WTC11 (cell line): ENCODE measurements around the gene SNAPC4. TPM values are rescaled to one million over a fixed set of nuclear protein-coding genes. Genes with fewer than 3 reads are reported as not detected.

Experiments used
- ATAC-seq: fragments of 200-7000 bp; cut with Tn5 transposase; 2 replicates; pipeline ENCODE4 v1.10.0; 2021; ENCODE audit warnings: mild to moderate bottlenecking, moderate library complexity
- CTCF ChIA-PET: fragments of 300-600 bp; sonication (Branson Sonifier 250); formaldehyde crosslinking; loops from one replicate; lab custom pipeline; 2021; ENCODE audit warnings: antibody characterized with exemption; lab: Charles Lee
- POLR2A ChIA-PET: fragments of 350-600 bp; sonication (Branson Sonifier 250); formaldehyde crosslinking; loops from one replicate; lab custom pipeline; 2021; ENCODE audit warnings: antibody characterized with exemption; lab: Charles Lee
- DNase-seq: peaks from one replicate; pipeline ENCODE4 v3.0.0; 2021; ENCODE audit warnings: low spot score
- H3K27ac Mint-ChIP-seq: 2 replicates; pipeline ENCODE4 v1.8.0; 2021; ENCODE audit warnings: mixed read lengths
- H3K27me3 Mint-ChIP-seq: 2 replicates; pipeline ENCODE4 v1.8.0; 2021; ENCODE audit warnings: low read depth, mild to moderate bottlenecking, moderate library complexity, mixed read lengths
- H3K36me3 Mint-ChIP-seq: 2 replicates; pipeline ENCODE4 v1.8.0; 2021; ENCODE audit warnings: mixed read lengths
- H3K4me1 Mint-ChIP-seq: 2 replicates; pipeline ENCODE4 v1.8.0; 2022; ENCODE audit warnings: mixed read lengths
- H3K4me3 Mint-ChIP-seq: 2 replicates; pipeline ENCODE4 v1.8.0; 2021; ENCODE audit warnings: mild to moderate bottlenecking, moderate library complexity, mixed read lengths
- H3K9me3 Mint-ChIP-seq: 2 replicates; pipeline ENCODE4 v1.8.0; 2021; ENCODE audit warnings: mixed read lengths
- AFF4 ChIP-seq: sonication (generic); formaldehyde crosslinking; IDR thresholded peaks from 2 replicates; pipeline ENCODE4 v1.8.1; 2023; ENCODE audit warnings: mild to moderate bottlenecking, missing genetic modification reagents, borderline replicate concordance
- ATF1 ChIP-seq: sonication (generic); formaldehyde crosslinking; IDR thresholded peaks from 2 replicates; pipeline ENCODE4 v1.8.1; 2023; ENCODE audit warnings: mild to moderate bottlenecking, moderate library complexity, missing genetic modification reagents
- ATF2 ChIP-seq: sonication (generic); formaldehyde crosslinking; IDR thresholded peaks from 2 replicates; pipeline ENCODE4 v1.8.1; 2022; ENCODE audit warnings: low read depth, missing genetic modification reagents, borderline replicate concordance
- CREM ChIP-seq: sonication (generic); formaldehyde crosslinking; IDR thresholded peaks from 2 replicates; pipeline ENCODE4 v1.8.1; 2022; ENCODE audit warnings: mild to moderate bottlenecking, missing genetic modification reagents, moderate library complexity
- E2F1 ChIP-seq: sonication (generic); formaldehyde crosslinking; IDR thresholded peaks from 2 replicates; pipeline ENCODE4 v1.8.0; 2022; ENCODE audit warnings: mild to moderate bottlenecking, missing genetic modification reagents
- ETV6 ChIP-seq: sonication (generic); formaldehyde crosslinking; IDR thresholded peaks from 2 replicates; pipeline ENCODE4 v1.8.1; 2022; ENCODE audit warnings: mild to moderate bottlenecking, missing genetic modification reagents
- GABPB1 ChIP-seq: sonication (generic); formaldehyde crosslinking; IDR thresholded peaks from 2 replicates; pipeline ENCODE4 v1.8.1; 2023; ENCODE audit warnings: mild to moderate bottlenecking, missing genetic modification reagents
- IRF1 ChIP-seq: sonication (generic); formaldehyde crosslinking; IDR thresholded peaks from 2 replicates; pipeline ENCODE4 v1.8.0; 2023; ENCODE audit warnings: missing genetic modification reagents
- JUN ChIP-seq: sonication (generic); formaldehyde crosslinking; IDR thresholded peaks from 2 replicates; pipeline ENCODE4 v1.8.0; 2023; ENCODE audit warnings: mild to moderate bottlenecking, missing genetic modification reagents
- NFATC4 ChIP-seq: fragments of 250-450 bp; sonication (Bioruptor Pico); IDR thresholded peaks from 2 replicates; pipeline ENCODE4 v1.9.0; 2021; ENCODE audit warnings: mild to moderate bottlenecking
- PRRX2 ChIP-seq: fragments of 250-450 bp; sonication (Bioruptor Pico); IDR thresholded peaks from 2 replicates; pipeline ENCODE4 v1.8.0; 2021; ENCODE audit warnings: mild to moderate bottlenecking
- RORB ChIP-seq: fragments of 250-450 bp; sonication (Bioruptor Pico); IDR thresholded peaks from 2 replicates; pipeline ENCODE4 v1.9.0; 2021; ENCODE audit warnings: mild to moderate bottlenecking
- USF1 ChIP-seq: sonication (generic); formaldehyde crosslinking; IDR thresholded peaks from 2 replicates; pipeline ENCODE4 v1.8.0; 2022; ENCODE audit warnings: mild to moderate bottlenecking, missing genetic modification reagents
- ZBTB21 ChIP-seq: sonication (generic); formaldehyde crosslinking; IDR thresholded peaks from 2 replicates; pipeline ENCODE4 v1.8.1; 2023; ENCODE audit warnings: mild to moderate bottlenecking, missing genetic modification reagents, borderline replicate concordance
- ZMAT4 ChIP-seq: fragments of 250-450 bp; sonication (Bioruptor Pico); IDR thresholded peaks from 2 replicates; pipeline ENCODE4 v1.9.0; 2021; ENCODE audit warnings: mild to moderate bottlenecking
- ZNF232 ChIP-seq: sonication (generic); formaldehyde crosslinking; IDR thresholded peaks from 2 replicates; pipeline ENCODE4 v1.8.0; 2022; ENCODE audit warnings: mild to moderate bottlenecking, missing genetic modification reagents
- ZNF317 ChIP-seq: sonication (generic); formaldehyde crosslinking; IDR thresholded peaks from 2 replicates; pipeline ENCODE4 v1.8.1; 2023; ENCODE audit warnings: low read depth, mild to moderate bottlenecking, moderate library complexity, missing genetic modification reagents, borderline replicate concordance
- total RNA-seq: library from RNA; stranded (reverse); gene quantifications from 3 replicates; pipeline ENCODE4 v1.2.3, GENCODE V29; 2021

SNAPC4 gene
- total RNA-seq, 1 experiment from 2014 or later: 22.8 TPM

GRCh38 chr9:136405481-136405880 lies 5.5 kb upstream of the SNAPC4 start:
- peaks cover 16% of the 10 kb centered on the region for H3K4me1 Mint-ChIP-seq
- H3K36me3 Mint-ChIP-seq: peaks cover 59% of the 10 kb centered on the region
- H3K27me3 Mint-ChIP-seq: no peaks in the 10 kb centered on the region
- CTCF ChIA-PET: interaction anchor here (1.6 kb wide), 1 partner anchor 60 kb away, joined by 3 read pairs; no protein-coding TSS in a partner anchor
- no peak overlapping the region for H3K4me3 Mint-ChIP-seq
- DNase-seq: no peak
- ATAC-seq: no peak
- H3K9me3 Mint-ChIP-seq: no peaks in the 10 kb centered on the region
- no peak for TF ChIP-seq ZNF317 (CRISPR knock-in tag)
- H3K27ac Mint-ChIP-seq: no peak overlapping the region
- POLR2A ChIA-PET: no interaction called here

- TF ChIP-seq PRRX2 (CRISPR knock-in tag): no peak
- TF ChIP-seq IRF1: no peak
- no peak for TF ChIP-seq ZMAT4 (CRISPR knock-in tag)
- no peak for TF ChIP-seq CREM
- no peak for TF ChIP-seq AFF4 (CRISPR knock-in tag)
- TF ChIP-seq USF1 (CRISPR knock-in tag): no peak
- TF ChIP-seq NFATC4 (CRISPR knock-in tag): no peak
- no peak for TF ChIP-seq ZNF317 (CRISPR knock-in tag)
- no peak for TF ChIP-seq RORB
- no peak for TF ChIP-seq ATF1
- no peak for TF ChIP-seq ATF2 (CRISPR knock-in tag)
- TF ChIP-seq ZBTB21 (CRISPR knock-in tag): no peak
- TF ChIP-seq ETV6 (CRISPR knock-in tag): no peak
- no peak for TF ChIP-seq E2F1
- TF ChIP-seq ZNF232 (CRISPR knock-in tag): no peak
- no peak for TF ChIP-seq JUN (CRISPR knock-in tag)
- TF ChIP-seq GABPB1 (CRISPR knock-in tag): no peak
- POLR2A ChIA-PET: no interaction called here
- DNase-seq (no peak), ATAC-seq (no peak)
- no peaks in the 10 kb centered on the region for H3K9me3 Mint-ChIP-seq
- no peak overlapping the region; the same call in 1 of the 2 replicates for H3K27ac Mint-ChIP-seq
- peaks cover 14% of the 10 kb centered on the region for H3K4me1 Mint-ChIP-seq
- H3K27me3 Mint-ChIP-seq: no peaks in the 10 kb centered on the region
- no peak overlapping the region for H3K4me3 Mint-ChIP-seq
- CTCF ChIA-PET: interaction anchor here (1.6 kb wide), 1 partner anchor 59 kb away, joined by 3 read pairs; no protein-coding TSS in a partner anchor
- H3K36me3 Mint-ChIP-seq: peaks cover 59% of the 10 kb centered on the region
These were observed 4.8 kb upstream of the SNAPC4 start for GRCh38 chr9:136404801-136405136.
